PFSK-1 (cell line): ENCODE measurements around the gene KLRC2.

Experiments
- FOXP2 ChIP-seq: optimal IDR thresholded peaks from 2 replicates; pipeline ENCODE3; 2011; ENCODE audit warnings: borderline replicate concordance, control low read depth, inconsistent platforms; ENCODE audit not compliant: insufficient read depth; ENCODE audit errors: extremely low read length, extremely low read depth
- POLR2AphosphoS5 ChIP-seq: IDR thresholded peaks from 2 replicates; pipeline ENCODE4 v1.6.1; 2012; ENCODE audit warnings: low read depth, mild to moderate bottlenecking, control low read depth, low read length, moderate library complexity
- REST ChIP-seq, 2 experiments: IDR thresholded peaks; 2 replicates each; pipeline versions ENCODE4 v1.6.1 to v1.8.0; 2011 to 2012; ENCODE audit warnings: low read depth in 2 of 2, low read length in 2 of 2, control low read depth in 1 of 2, inconsistent platforms in 1 of 2, mild to moderate bottlenecking in 1 of 2, moderate library complexity in 1 of 2; ENCODE audit not compliant: insufficient read depth in 1 of 2
- SIN3A ChIP-seq: IDR thresholded peaks from 2 replicates; pipeline ENCODE4 v1.6.1; 2012; ENCODE audit warnings: mild to moderate bottlenecking, low read length, moderate library complexity, borderline replicate concordance; ENCODE audit not compliant: insufficient read depth

DNA sequence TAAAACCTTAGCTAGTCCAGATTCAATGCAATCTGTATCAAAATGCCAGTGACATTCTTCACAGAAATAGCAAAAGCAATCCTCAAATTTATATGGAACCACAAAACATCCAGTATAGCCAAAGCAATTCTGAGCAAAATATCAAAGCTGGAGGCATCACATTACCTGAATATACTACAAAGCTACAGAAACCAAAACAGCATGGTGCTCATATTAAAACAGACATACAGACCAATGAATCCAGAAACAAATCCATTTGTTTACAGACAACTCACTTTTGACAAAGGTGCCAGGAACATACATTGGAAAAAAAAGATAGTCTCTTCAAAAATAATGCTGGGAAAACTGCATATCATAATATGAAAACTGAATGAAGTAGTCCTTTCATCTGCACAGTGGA is 31.0 kb downstream of the KLRC2 start:
- TF ChIP-seq POLR2AphosphoS5, result no peak
- no peak for TF ChIP-seq REST (IDR thresholded peaks at IDR 0.05; ENCODE audit: insufficient read depth in 1 of 2, low read depth in 2 of 2, low read length in 2 of 2)
- TF ChIP-seq FOXP2, result no peak
- TF ChIP-seq SIN3A, result no peak
